Stimulated activated CD4-positive, alpha-beta T cell treated with anti-CD3 and anti-CD28 coated beads, Interleukin-1b, Interleukin-23, amount 100 ng/mL, for 48 hours (primary cell): ENCODE data around the gene KCNIP4.

Source experiments
- DNase-seq: peaks from one replicate; pipeline ENCODE4 v3.0.0-alpha.2; 2020

Gene KCNIP4

GRCh38 chr4:20901851-20902250, 1046.7 kb downstream of the KCNIP4 start:
- no peak for DNase-seq

- no peak for DNase-seq
Measured at GRCh38 chr4:20899591-20899990, 1049.0 kb downstream of the KCNIP4 start.

GRCh38 chr4:20895988-20896387, 1052.6 kb downstream of the KCNIP4 start:
- DNase-seq = no peak

GRCh38 chr4:20895208-20895607, 1053.4 kb downstream of the KCNIP4 start:
- DNase-seq = no peak

- no peak for DNase-seq
Measured at GRCh38 chr4:20890761-20891160, 1057.8 kb downstream of the KCNIP4 start.

- DNase-seq = no peak
Measured at GRCh38 chr4:20889901-20890300, 1058.7 kb downstream of the KCNIP4 start.

- DNase-seq = no peak
Measured at GRCh38 chr4:20883677-20884076, 1064.9 kb downstream of the KCNIP4 start.

GRCh38 chr4:20883231-20883630, 1065.3 kb downstream of the KCNIP4 start:
- no peak for DNase-seq

- DNase-seq = no peak
Measured at GRCh38 chr4:20882500-20882899, 1066.1 kb downstream of the KCNIP4 start.

GRCh38 chr4:20881658-20882057, 1066.9 kb downstream of the KCNIP4 start:
- no peak for DNase-seq

GRCh38 chr4:20878806-20879205, 1069.8 kb downstream of the KCNIP4 start:
- no peak for DNase-seq

GRCh38 chr4:20870436-20870835, 1078.1 kb downstream of the KCNIP4 start:
- no peak for DNase-seq

GRCh38 chr4:20868108-20868507, 1080.5 kb downstream of the KCNIP4 start:
- DNase-seq = no peak

- no peak for DNase-seq
Measured at GRCh38 chr4:20860878-20861277, 1087.7 kb downstream of the KCNIP4 start.

- DNase-seq = no peak
Measured at GRCh38 chr4:20859097-20859781, 1089.3 kb downstream of the KCNIP4 start.

- no peak for DNase-seq
Measured at GRCh38 chr4:20857081-20857480, 1091.5 kb downstream of the KCNIP4 start.

- DNase-seq = no peak
Measured at GRCh38 chr4:20847124-20847747, 1101.3 kb downstream of the KCNIP4 start.

GRCh38 chr4:20844311-20844710, 1104.3 kb downstream of the KCNIP4 start:
- no peak for DNase-seq

- DNase-seq = no peak
Measured at GRCh38 chr4:20840648-20841190, 1107.9 kb downstream of the KCNIP4 start.

GRCh38 chr4:20839957-20840356, 1108.6 kb downstream of the KCNIP4 start:
- no peak for DNase-seq

- no peak for DNase-seq
Measured at GRCh38 chr4:20838476-20838875, 1110.1 kb downstream of the KCNIP4 start.

GRCh38 chr4:20832826-20833225, 1115.7 kb downstream of the KCNIP4 start:
- DNase-seq = no peak

GRCh38 chr4:20831746-20832145, 1116.8 kb downstream of the KCNIP4 start:
- no peak for DNase-seq

GRCh38 chr4:20829617-20830357, 1118.8 kb downstream of the KCNIP4 start:
- DNase-seq = no peak
